GM23338 (cell line): Measurements from ENCODE around the gene GRIA3.

Experiments used
- CREB1 ChIP-seq: fragments of 250-450 bp; sonication (Bioruptor Pico); IDR thresholded peaks from 2 replicates; pipeline ENCODE4 v1.5.0; 2020; ENCODE audit warnings: low read depth, mild to moderate bottlenecking, moderate library complexity
- CTCF ChIP-seq, 2 experiments: fragments of 200-600 bp in 1 of 2; sonication (generic) in 1 of 2; conservative IDR thresholded peaks; 2 replicates each; pipeline versions ENCODE4 v1.5.1 to v1.6.1; 2016 to 2017; ENCODE audit warnings: antibody characterized with exemption in 2 of 2, low read depth in 2 of 2, mild to moderate bottlenecking in 2 of 2, moderate library complexity in 1 of 2
- ETS1 ChIP-seq: IDR thresholded peaks from 2 replicates; pipeline ENCODE4 v1.6.1; 2016; ENCODE audit warnings: antibody characterized with exemption
- EZH2 ChIP-seq: fragments of 200-600 bp; sonication (generic); IDR thresholded peaks from one replicate; pipeline ENCODE4 v1.8.0; 2017; ENCODE audit warnings: antibody characterized with exemption, mild to moderate bottlenecking, low read depth; ENCODE audit not compliant: unreplicated experiment
- EZH2phosphoT487 ChIP-seq: fragments of 200-600 bp; sonication (generic); IDR thresholded peaks from one replicate; pipeline ENCODE4 v1.8.1; 2018; ENCODE audit warnings: antibody characterized with exemption; ENCODE audit not compliant: unreplicated experiment
- JUNB ChIP-seq: IDR thresholded peaks from one replicate; pipeline ENCODE4 v1.6.1; 2016; ENCODE audit warnings: antibody characterized with exemption; ENCODE audit not compliant: unreplicated experiment
- NANOG ChIP-seq: IDR thresholded peaks from 2 replicates; pipeline ENCODE4 v1.6.1; 2016; ENCODE audit warnings: antibody characterized with exemption, borderline replicate concordance
- POLR2AphosphoS5 ChIP-seq: IDR thresholded peaks from 2 replicates; pipeline ENCODE4 v1.6.1; 2016; ENCODE audit warnings: antibody characterized with exemption, low read depth
- REST ChIP-seq: IDR thresholded peaks from one replicate; pipeline ENCODE4 v1.6.1; 2018; ENCODE audit warnings: antibody characterized with exemption; ENCODE audit not compliant: unreplicated experiment
- ZNF114 ChIP-seq: fragments of 250-450 bp; sonication (Bioruptor Pico); IDR thresholded peaks from 2 replicates; pipeline ENCODE4 v1.5.0; 2020; ENCODE audit warnings: mild to moderate bottlenecking, moderate library complexity

DNA sequence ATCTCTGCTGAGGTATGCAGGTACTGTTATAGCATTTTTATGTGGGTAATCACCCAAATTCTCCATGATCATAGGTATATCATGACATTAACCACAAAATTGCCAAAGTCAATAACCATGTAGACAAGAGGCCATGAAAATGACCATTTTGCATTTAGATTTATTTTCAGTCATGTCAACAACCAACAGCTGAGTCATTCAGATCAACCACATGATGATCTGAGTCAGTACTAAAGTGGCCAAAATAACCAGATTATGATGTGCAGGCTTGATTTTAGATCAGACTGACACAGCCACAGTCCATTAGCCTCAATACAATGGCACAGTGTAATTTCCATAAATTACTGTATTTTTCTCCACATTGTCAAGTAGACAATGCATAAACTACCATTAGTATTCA lies 240.5 kb downstream of the GRIA3 start:
- TF ChIP-seq CTCF (conservative IDR thresholded peaks at IDR 0.05; ENCODE audit: low read depth in 2 of 2) (no peak), REST (no peak), EZH2 (no peak), JUNB (no peak), POLR2AphosphoS5 (no peak), EZH2phosphoT487 (no peak), NANOG (no peak), CREB1 (CRISPR knock-in tag) (no peak), ZNF114 (no peak), ETS1 (no peak)
